Choroid plexus epithelial cell (primary cell): Measurements from ENCODE around the gene MRPL39.

Experiments used
- DNase-seq: peaks from one replicate; pipeline ENCODE4 v3.0.0-alpha.2; 2010; ENCODE audit warnings: low read depth
- H3K4me3 ChIP-seq: 2 replicates; pipeline ENCODE4 v1.5.1; 2011; ENCODE audit warnings: low read depth, mild to moderate bottlenecking, control low read depth, low read length, moderate library complexity
- TF ChIP-seq, protein P1 (sequence below): conservative IDR thresholded peaks from 2 replicates; pipeline ENCODE4 v1.5.1; 2011; ENCODE audit warnings: low read depth, mild to moderate bottlenecking, control low read depth, inconsistent platforms, low read length, moderate library complexity

The MRPL39 gene

GRCh38 chr21:25607151-25608043 is at the start of gene MRPL39:
MRPL39 (minus strand) TSS chr21:25607481; CDS start chr21:25607475, 6 bp downstream.
- TF ChIP-seq, protein P1, sequence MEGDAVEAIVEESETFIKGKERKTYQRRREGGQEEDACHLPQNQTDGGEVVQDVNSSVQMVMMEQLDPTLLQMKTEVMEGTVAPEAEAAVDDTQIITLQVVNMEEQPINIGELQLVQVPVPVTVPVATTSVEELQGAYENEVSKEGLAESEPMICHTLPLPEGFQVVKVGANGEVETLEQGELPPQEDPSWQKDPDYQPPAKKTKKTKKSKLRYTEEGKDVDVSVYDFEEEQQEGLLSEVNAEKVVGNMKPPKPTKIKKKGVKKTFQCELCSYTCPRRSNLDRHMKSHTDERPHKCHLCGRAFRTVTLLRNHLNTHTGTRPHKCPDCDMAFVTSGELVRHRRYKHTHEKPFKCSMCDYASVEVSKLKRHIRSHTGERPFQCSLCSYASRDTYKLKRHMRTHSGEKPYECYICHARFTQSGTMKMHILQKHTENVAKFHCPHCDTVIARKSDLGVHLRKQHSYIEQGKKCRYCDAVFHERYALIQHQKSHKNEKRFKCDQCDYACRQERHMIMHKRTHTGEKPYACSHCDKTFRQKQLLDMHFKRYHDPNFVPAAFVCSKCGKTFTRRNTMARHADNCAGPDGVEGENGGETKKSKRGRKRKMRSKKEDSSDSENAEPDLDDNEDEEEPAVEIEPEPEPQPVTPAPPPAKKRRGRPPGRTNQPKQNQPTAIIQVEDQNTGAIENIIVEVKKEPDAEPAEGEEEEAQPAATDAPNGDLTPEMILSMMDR: peak; percentile 81
- DNase-seq: peak; percentile 94
- peak within 1 kb of the TSS; percentile 83 for H3K4me3 ChIP-seq

DNA sequence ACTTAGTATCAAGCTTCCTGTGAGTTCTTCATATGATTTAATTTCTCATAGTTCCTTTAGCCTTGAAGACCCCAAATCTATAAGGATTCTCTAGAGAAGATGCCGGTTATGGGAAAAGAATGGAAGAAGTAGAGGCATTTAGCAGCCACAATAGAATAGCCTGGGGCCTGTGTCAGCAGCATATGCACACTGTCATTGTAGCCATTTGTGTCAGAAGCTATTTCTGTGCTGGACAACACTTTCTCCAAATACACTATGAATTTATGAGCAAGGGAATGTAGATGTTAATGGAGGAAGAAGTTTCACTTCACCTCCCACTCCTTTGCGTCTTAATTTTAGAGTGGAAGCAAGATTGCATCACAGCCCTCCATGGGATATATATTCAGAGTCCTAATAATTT is 49.1 kb upstream of the MRPL39 start:
- DNase-seq: no peak
- TF ChIP-seq, protein P1: no peak
- no peak overlapping the region for H3K4me3 ChIP-seq

GRCh38 chr21:25649146-25649545 is 41.9 kb upstream of the MRPL39 start:
- TF ChIP-seq, protein P1: no peak
- no peak overlapping the region for H3K4me3 ChIP-seq
- DNase-seq: no peak

DNA sequence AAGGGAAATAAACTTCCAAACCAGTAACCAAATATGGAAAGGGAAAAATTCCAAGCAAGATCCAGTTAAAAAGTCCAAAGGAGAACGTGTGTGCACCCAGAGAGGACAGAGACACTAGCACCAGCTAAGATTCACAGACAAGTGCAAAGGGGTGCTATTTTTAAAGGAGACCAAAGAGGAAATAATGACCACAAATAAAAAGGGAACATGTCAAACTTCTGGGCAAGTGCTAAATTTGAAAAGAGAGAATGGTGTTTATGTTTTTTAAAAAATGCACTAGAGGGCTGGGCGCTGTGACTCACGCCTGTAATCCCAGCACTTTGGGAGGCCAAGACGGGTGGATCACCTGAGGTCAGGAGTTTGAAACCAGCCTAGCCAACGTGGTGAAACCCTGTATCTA is 40.4 kb upstream of the MRPL39 start:
- TF ChIP-seq, protein P1: no peak
- no peak overlapping the region for H3K4me3 ChIP-seq
- DNase-seq: no peak

DNA sequence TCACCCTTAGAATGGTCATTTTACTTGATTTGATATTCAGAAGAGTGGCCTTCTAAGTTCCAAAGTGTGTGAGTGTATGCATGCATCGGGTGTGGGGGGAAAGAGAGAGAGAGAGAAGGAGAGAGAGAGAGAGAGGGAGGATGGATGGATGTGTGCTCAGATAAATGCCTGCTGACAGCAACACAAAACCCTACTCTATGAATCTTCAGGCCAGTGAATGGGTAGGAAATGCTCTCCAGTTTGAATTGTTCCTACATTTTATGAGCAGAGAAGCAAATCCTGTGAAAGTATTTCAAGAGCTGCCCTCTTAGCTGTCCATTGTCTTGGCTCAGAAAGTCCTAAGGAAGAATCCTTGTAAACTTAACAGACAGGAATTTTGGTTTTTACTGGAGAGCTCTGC is 39.2 kb upstream of the MRPL39 start:
- TF ChIP-seq, protein P1: no peak
- no peak for DNase-seq
- no peak overlapping the region for H3K4me3 ChIP-seq

GRCh38 chr21:25643486-25643885 is 36.2 kb upstream of the MRPL39 start:
- DNase-seq: no peak
- TF ChIP-seq, protein P1: no peak
- no peak overlapping the region for H3K4me3 ChIP-seq

DNA sequence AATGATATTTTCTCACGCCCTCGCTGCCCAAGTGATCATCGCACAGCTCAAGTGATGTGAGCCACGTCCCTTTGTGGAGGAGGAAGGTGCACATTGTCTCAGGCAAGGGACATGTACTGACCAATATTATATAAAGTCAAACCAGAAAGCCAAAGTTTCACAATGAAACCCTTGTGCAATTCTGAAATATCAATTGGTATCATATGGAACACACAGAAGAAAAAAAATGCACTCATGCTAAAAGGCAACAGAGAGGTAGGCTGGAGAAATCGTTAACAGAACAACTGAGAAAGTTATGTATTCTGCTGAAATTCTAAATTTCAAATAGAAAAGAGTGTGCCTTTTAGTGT is 33.6 kb upstream of the MRPL39 start:
- no peak for DNase-seq
- no peak overlapping the region for H3K4me3 ChIP-seq
- TF ChIP-seq, protein P1: no peak
